Measurements from ENCODE around the gene TFAP2C.

Gene TFAP2C

GRCh38 chr20:56587307-56588041 is 41.6 kb upstream of the TFAP2C start:
- no peaks in the 10 kb centered on the region for H3K36me3 ChIP-seq (ENCODE audit: control insufficient read depth, insufficient read depth, low read length)
- TF ChIP-seq, protein P1, sequence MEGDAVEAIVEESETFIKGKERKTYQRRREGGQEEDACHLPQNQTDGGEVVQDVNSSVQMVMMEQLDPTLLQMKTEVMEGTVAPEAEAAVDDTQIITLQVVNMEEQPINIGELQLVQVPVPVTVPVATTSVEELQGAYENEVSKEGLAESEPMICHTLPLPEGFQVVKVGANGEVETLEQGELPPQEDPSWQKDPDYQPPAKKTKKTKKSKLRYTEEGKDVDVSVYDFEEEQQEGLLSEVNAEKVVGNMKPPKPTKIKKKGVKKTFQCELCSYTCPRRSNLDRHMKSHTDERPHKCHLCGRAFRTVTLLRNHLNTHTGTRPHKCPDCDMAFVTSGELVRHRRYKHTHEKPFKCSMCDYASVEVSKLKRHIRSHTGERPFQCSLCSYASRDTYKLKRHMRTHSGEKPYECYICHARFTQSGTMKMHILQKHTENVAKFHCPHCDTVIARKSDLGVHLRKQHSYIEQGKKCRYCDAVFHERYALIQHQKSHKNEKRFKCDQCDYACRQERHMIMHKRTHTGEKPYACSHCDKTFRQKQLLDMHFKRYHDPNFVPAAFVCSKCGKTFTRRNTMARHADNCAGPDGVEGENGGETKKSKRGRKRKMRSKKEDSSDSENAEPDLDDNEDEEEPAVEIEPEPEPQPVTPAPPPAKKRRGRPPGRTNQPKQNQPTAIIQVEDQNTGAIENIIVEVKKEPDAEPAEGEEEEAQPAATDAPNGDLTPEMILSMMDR (IDR thresholded peaks at IDR 0.05; ENCODE audit: insufficient read depth, low read length, poor library complexity, severe bottlenecking), result no peak
- H3K4me3 ChIP-seq (replicated peaks; ENCODE audit: low read depth, low read length), result no peak overlapping the region
- no peaks in the 10 kb centered on the region for H3K27me3 ChIP-seq (replicated peaks; ENCODE audit: control insufficient read depth, insufficient read depth, low read length)
- no peak for DNase-seq (ENCODE audit: extremely low read depth, insufficient read length)

DNA sequence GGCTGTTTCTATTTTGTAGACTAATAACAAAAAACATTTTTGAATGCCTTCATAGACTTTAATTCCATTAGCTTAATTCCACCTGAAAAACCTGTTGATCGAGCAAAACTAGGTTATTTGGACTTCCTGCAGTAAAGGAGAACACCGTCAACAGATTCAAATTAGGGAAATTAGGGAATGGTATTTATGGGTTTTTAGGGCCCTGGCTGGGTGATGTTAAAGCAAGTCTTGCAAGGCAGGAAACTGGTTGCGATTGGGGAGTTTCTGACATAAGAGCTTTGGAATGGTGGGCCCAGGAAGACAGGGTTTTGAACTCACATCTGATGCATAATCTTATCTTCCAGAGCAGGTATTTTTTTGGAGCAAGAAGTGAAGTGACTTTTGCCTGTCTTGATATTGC is 40.1 kb upstream of the TFAP2C start:
- Histone ChIP-seq H3K36me3 (ENCODE audit: control insufficient read depth, insufficient read depth, low read length) (no peaks in the 10 kb centered on the region), H3K4me3 (replicated peaks; ENCODE audit: low read depth, low read length) (no peak overlapping the region), H3K27me3 (replicated peaks; ENCODE audit: control insufficient read depth, insufficient read depth, low read length) (no peaks in the 10 kb centered on the region)
- TF ChIP-seq, protein P1 (IDR thresholded peaks at IDR 0.05; ENCODE audit: insufficient read depth, low read length, poor library complexity, severe bottlenecking), result no peak
- no peak for DNase-seq (ENCODE audit: extremely low read depth, insufficient read length)

- no peak for DNase-seq (ENCODE audit: extremely low read depth, insufficient read length)
- Histone ChIP-seq H3K27me3 (replicated peaks; ENCODE audit: control insufficient read depth, insufficient read depth, low read length) (no peaks in the 10 kb centered on the region), H3K4me3 (replicated peaks; ENCODE audit: low read depth, low read length) (no peak overlapping the region), H3K36me3 (ENCODE audit: control insufficient read depth, insufficient read depth, low read length) (no peaks in the 10 kb centered on the region)
- TF ChIP-seq, protein P1 (IDR thresholded peaks at IDR 0.05; ENCODE audit: insufficient read depth, low read length, poor library complexity, severe bottlenecking), result no peak
These were observed 39.5 kb upstream of the TFAP2C start for GRCh38 chr20:56589633-56590032.

GRCh38 chr20:56590888-56591287 is 38.2 kb upstream of the TFAP2C start:
- TF ChIP-seq, protein P1 (IDR thresholded peaks at IDR 0.05; ENCODE audit: insufficient read depth, low read length, poor library complexity, severe bottlenecking), result no peak
- H3K4me3 ChIP-seq (replicated peaks; ENCODE audit: low read depth, low read length), result no peak overlapping the region
- H3K36me3 ChIP-seq (ENCODE audit: control insufficient read depth, insufficient read depth, low read length), result no peaks in the 10 kb centered on the region
- DNase-seq (ENCODE audit: extremely low read depth, insufficient read length), result no peak
- no peaks in the 10 kb centered on the region for H3K27me3 ChIP-seq (replicated peaks; ENCODE audit: control insufficient read depth, insufficient read depth, low read length)

- no peak for DNase-seq (ENCODE audit: extremely low read depth, insufficient read length)
- H3K4me3 ChIP-seq (replicated peaks; ENCODE audit: low read depth, low read length), result no peak overlapping the region
- no peaks in the 10 kb centered on the region for H3K27me3 ChIP-seq (replicated peaks; ENCODE audit: control insufficient read depth, insufficient read depth, low read length)
- TF ChIP-seq, protein P1 (IDR thresholded peaks at IDR 0.05; ENCODE audit: insufficient read depth, low read length, poor library complexity, severe bottlenecking), result no peak
- H3K36me3 ChIP-seq (ENCODE audit: control insufficient read depth, insufficient read depth, low read length), result no peaks in the 10 kb centered on the region
These were observed 36.9 kb upstream of the TFAP2C start for GRCh38 chr20:56592211-56592610.

- DNase-seq (ENCODE audit: extremely low read depth, insufficient read length), result no peak
- Histone ChIP-seq H3K27me3 (replicated peaks; ENCODE audit: control insufficient read depth, insufficient read depth, low read length) (no peaks in the 10 kb centered on the region), H3K36me3 (ENCODE audit: control insufficient read depth, insufficient read depth, low read length) (no peaks in the 10 kb centered on the region), H3K4me3 (replicated peaks; ENCODE audit: low read depth, low read length) (no peak overlapping the region)
- TF ChIP-seq, protein P1 (IDR thresholded peaks at IDR 0.05; ENCODE audit: insufficient read depth, low read length, poor library complexity, severe bottlenecking), result no peak
These were observed 36.3 kb upstream of the TFAP2C start for GRCh38 chr20:56592817-56593216.

Data from GM06990 (cell line).